Epithelial cell of esophagus (primary cell): Measurements from ENCODE around the gene PPARD.
A peak's percentile ranks its signal among the peaks of the same experiment; 100 is the strongest.

Experiments
- DNase-seq: peaks from one replicate; pipeline ENCODE4 v3.0.0; 2010; ENCODE audit warnings: low read depth
- H3K4me3 ChIP-seq: 2 replicates; pipeline ENCODE4 v1.5.1; 2011; ENCODE audit warnings: mild to moderate bottlenecking, low read length, control low read depth
- TF ChIP-seq, protein P1 (sequence below): IDR thresholded peaks from 2 replicates; pipeline ENCODE4 v1.5.1; 2011; ENCODE audit warnings: low read depth, mild to moderate bottlenecking, low read length, control low read depth, inconsistent platforms; ENCODE audit not compliant: insufficient read depth; ENCODE audit errors: missing control alignments

The PPARD gene

DNA sequence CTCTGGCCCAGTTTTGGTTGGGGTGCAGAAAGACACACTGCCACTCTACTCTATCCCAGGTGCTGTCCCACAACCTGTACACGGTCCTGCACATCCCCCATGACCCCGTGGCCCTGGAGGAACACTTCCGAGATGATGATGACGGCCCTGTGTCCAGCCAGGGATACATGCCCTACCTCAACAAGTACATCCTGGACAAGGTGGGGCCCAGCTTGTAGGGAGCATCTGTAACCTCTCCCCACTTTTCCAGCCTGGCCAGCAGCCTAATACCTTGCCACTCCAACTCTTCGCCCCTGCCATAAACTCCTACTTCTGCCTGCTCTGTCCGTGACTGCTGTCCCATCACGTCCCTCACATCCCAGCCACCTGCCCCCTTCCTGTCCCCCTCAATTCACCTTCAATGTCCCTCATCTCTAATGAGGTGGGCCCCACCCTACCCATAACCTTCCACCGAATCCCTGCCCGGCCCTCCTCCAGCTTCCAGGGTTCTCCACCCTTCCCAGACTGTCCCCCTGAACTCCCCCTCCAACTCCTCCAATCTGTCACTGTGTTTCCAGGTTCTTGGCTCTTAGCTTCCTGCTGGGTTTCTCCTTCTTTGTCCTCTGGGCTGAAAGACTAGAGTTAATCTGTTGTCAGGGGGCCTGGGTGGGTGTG lies 32.6 kb upstream of the PPARD start:
- no peak overlapping the region for H3K4me3 ChIP-seq

GRCh38 chr6:35310265-35310831 lies 32.0 kb upstream of the PPARD start:
- TF ChIP-seq, protein P1, sequence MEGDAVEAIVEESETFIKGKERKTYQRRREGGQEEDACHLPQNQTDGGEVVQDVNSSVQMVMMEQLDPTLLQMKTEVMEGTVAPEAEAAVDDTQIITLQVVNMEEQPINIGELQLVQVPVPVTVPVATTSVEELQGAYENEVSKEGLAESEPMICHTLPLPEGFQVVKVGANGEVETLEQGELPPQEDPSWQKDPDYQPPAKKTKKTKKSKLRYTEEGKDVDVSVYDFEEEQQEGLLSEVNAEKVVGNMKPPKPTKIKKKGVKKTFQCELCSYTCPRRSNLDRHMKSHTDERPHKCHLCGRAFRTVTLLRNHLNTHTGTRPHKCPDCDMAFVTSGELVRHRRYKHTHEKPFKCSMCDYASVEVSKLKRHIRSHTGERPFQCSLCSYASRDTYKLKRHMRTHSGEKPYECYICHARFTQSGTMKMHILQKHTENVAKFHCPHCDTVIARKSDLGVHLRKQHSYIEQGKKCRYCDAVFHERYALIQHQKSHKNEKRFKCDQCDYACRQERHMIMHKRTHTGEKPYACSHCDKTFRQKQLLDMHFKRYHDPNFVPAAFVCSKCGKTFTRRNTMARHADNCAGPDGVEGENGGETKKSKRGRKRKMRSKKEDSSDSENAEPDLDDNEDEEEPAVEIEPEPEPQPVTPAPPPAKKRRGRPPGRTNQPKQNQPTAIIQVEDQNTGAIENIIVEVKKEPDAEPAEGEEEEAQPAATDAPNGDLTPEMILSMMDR, result no peak
- no peak overlapping the region for H3K4me3 ChIP-seq
- no peak for DNase-seq

More for the DNA sequence above, 32.6 kb upstream of the PPARD start:
- no peak for DNase-seq
- TF ChIP-seq, protein P1, result no peak

DNA sequence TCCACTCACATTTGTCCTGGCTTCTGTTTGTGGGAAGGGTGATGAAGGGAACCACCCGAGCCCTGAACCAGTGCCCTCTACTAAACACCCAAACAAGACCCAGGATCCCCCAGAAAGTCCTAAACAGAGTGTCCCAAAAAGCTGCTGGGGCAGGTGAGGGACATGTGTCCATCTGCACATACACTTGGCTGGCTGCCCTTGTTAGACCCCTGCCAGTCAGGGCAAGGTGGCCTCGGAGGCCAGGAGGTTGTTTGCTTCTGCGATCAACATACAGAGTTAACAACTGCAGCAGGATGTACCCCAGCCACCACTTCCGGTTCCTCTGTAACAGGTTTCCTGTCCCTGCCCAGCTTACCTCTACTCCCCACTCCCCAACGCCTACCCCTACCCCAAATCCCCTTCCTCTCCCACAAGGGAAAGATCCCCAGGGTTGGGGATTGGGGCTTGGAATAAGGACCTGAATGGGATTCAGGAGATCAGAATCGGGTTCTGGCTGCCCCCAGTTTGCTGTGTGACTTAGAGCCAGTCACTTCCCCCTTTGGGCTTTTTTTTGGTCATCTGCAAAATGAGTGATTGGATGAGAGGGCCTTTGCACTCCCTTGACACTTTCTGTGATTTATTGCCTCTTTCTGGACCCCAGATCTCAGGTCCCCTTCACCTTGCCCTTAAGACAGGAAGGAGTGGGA lies 30.8 kb upstream of the PPARD start:
- TF ChIP-seq, protein P1, result no peak
- DNase-seq, result no peak
- H3K4me3 ChIP-seq, result no peak overlapping the region

DNA sequence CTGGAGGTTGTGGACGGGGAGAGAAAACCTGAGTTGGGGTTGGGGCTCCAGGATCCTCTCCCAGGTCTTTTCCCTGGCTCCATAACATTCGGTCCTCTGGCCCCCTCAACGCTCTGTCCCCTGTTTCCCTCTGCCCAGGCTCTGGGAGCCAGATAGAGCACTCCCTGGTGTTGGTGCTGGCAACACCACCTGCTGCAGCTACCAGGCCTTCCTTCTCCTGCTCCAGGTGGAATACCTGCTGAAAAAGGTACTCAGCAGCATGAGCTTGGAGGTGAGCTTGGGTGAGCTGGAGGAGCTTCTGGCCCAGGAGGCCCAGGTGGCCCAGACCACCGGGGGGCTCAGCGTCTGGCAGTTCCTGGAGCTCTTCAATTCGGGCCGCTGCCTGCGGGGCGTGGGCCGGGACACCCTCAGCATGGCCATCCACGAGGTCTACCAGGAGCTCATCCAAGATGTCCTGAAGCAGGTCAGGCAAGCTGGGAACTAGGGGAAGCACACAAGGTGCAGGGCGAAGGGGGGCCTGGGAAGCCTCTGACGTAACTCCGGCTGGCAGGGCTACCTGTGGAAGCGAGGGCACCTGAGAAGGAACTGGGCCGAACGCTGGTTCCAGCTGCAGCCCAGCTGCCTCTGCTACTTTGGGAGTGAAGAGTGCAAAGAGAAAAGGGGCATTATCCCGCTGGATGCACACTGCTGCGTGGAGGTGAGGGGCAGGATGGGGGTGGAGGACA lies 30.1 kb upstream of the PPARD start:
- TF ChIP-seq, protein P1, result no peak
- H3K4me3 ChIP-seq, result no peak overlapping the region
- no peak for DNase-seq

DNA sequence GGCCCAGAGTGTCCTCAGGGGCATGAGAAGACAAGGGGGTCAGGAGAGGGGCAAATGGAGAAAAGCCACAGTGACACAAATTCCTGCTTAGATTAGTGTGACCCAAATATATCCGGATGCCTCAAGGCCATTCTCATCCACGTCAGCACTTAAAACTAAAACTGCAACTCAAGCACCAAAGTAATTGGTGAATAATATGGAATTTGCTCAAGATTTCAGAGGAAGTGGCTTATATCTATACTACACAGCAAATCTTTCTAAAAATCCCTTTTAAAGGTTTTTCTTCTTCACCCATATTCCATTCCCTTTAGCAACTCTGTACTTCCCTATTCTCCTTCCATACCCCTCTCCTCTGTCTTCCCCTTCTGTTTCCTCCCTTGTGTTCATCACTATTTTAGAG lies 29.6 kb upstream of the PPARD start:
- DNase-seq, result no peak
- TF ChIP-seq, protein P1, result no peak
- no peak overlapping the region for H3K4me3 ChIP-seq

- TF ChIP-seq, protein P1, result no peak
- DNase-seq, result no peak
- H3K4me3 ChIP-seq, result peak overlapping the region; percentile 47
Observed at GRCh38 chr6:35317483-35318195, 24.7 kb upstream of the PPARD start.
